ENCODE measurements around the gene CTNNA3.

DNA sequence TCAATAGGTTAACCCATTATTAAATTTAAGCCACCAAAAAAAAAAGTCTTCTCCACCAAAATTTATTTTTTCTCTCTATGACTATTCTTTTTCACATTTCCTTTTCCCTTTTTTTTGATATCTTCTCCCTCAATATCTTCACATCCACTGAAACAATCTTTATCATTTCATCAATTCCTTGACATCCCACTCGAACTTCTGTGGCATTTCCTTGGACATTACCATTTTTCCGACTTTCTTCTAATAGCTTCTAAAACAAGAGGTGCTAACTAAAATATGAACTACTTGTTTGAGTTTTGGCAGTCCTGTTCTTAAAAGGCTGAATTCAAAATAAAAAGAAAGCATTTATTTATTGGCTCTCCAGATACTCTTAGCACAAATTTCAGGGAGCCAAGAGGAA is 684 bp upstream of the CTNNA3 start:
- TF ChIP-seq, protein P1, sequence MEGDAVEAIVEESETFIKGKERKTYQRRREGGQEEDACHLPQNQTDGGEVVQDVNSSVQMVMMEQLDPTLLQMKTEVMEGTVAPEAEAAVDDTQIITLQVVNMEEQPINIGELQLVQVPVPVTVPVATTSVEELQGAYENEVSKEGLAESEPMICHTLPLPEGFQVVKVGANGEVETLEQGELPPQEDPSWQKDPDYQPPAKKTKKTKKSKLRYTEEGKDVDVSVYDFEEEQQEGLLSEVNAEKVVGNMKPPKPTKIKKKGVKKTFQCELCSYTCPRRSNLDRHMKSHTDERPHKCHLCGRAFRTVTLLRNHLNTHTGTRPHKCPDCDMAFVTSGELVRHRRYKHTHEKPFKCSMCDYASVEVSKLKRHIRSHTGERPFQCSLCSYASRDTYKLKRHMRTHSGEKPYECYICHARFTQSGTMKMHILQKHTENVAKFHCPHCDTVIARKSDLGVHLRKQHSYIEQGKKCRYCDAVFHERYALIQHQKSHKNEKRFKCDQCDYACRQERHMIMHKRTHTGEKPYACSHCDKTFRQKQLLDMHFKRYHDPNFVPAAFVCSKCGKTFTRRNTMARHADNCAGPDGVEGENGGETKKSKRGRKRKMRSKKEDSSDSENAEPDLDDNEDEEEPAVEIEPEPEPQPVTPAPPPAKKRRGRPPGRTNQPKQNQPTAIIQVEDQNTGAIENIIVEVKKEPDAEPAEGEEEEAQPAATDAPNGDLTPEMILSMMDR (IDR thresholded peaks at IDR 0.05), result no peak
- no peak for TF ChIP-seq POLR2A (IDR thresholded peaks at IDR 0.05)
- TF ChIP-seq POLR2AphosphoS5 (IDR thresholded peaks at IDR 0.05), result no peak

Measured in upper lobe of left lung (tissue), 4 donors.